IMR-90 (cell line): Measurements from ENCODE around the gene NDUFA3. TPM values are rescaled to one million over a fixed set of nuclear protein-coding genes. Genes with fewer than 3 reads are reported as not detected.

Experiments
- ATAC-seq: fragments of 200-7000 bp; cut with Tn5 transposase; 2 replicates; pipeline ENCODE4 v1.9.1; 2020; ENCODE audit warnings: low read depth, mild to moderate bottlenecking, moderate library complexity
- BruUV-seq: library from RNA; stranded (reverse); fragments of 400-500 nt; replicated peaks from 2 replicates; lab custom pipeline; 2021; lab: Mats Ljungman, UMichigan
- CTCF ChIA-PET: fragments of 300-600 bp; formaldehyde crosslinking; extraction: SDS; loops from one replicate; lab custom pipeline; 2021; ENCODE audit warnings: antibody characterized with exemption; lab: Yijun Ruan, JAX
- POLR2A ChIA-PET: fragments of 300-600 bp; sonication (Branson Sonifier 250); formaldehyde crosslinking; loops from one replicate; lab custom pipeline; 2022; ENCODE audit warnings: antibody characterized with exemption; ENCODE audit not compliant: unreplicated experiment; lab: Charles Lee
- DNase-seq: peaks from one replicate; pipeline ENCODE4 v3.0.0; 2013
- H2AFZ ChIP-seq: replicated peaks from 2 replicates; pipeline ENCODE3; 2013; ENCODE audit warnings: low read length, mild to moderate bottlenecking; ENCODE audit not compliant: poor library complexity
- H2AK5ac ChIP-seq: 2 replicates; pipeline ENCODE4 v1.6.1; 2013; ENCODE audit warnings: low read depth, low read length, inconsistent platforms
- H2AK9ac ChIP-seq: replicated peaks from 2 replicates; pipeline ENCODE3; 2013; ENCODE audit warnings: mild to moderate bottlenecking, low read depth, low read length, moderate library complexity; ENCODE audit not compliant: poor library complexity
- H2BK120ac ChIP-seq: 2 replicates; pipeline ENCODE4 v1.6.1; 2013; ENCODE audit warnings: low read depth, low read length, inconsistent platforms
- H2BK15ac ChIP-seq: 3 replicates; pipeline ENCODE4 v1.6.1; 2013; ENCODE audit warnings: low read depth, low read length, inconsistent platforms
- H2BK20ac ChIP-seq: 2 replicates; pipeline ENCODE4 v1.6.1; 2013; ENCODE audit warnings: low read depth, mild to moderate bottlenecking, inconsistent platforms, low read length, moderate library complexity
- H2BK5ac ChIP-seq: 2 replicates; pipeline ENCODE4 v1.6.1; 2013; ENCODE audit warnings: mild to moderate bottlenecking, low read depth, low read length, inconsistent platforms; ENCODE audit not compliant: poor library complexity, severe bottlenecking
- H3K14ac ChIP-seq: replicated peaks from 2 replicates; pipeline ENCODE4 v1.6.1; 2013; ENCODE audit warnings: low read depth, low read length, inconsistent platforms
- H3K18ac ChIP-seq: 2 replicates; pipeline ENCODE4 v1.6.1; 2013; ENCODE audit warnings: low read depth, low read length, control low read depth
- H3K23ac ChIP-seq: 2 replicates; pipeline ENCODE4 v1.6.1; 2013; ENCODE audit warnings: low read depth, low read length, inconsistent platforms
- H3K27ac ChIP-seq: 2 replicates; pipeline ENCODE4 v1.5.1; 2013; ENCODE audit warnings: mild to moderate bottlenecking, control low read depth, low read length; ENCODE audit not compliant: insufficient read depth
- H3K27me3 ChIP-seq: 2 replicates; pipeline ENCODE4 v1.6.1; 2013; ENCODE audit warnings: low read length; ENCODE audit not compliant: control insufficient read depth, insufficient read depth
- H3K36me3 ChIP-seq: 2 replicates; pipeline ENCODE4 v1.6.1; 2013; ENCODE audit warnings: low read length, mixed read lengths; ENCODE audit not compliant: control insufficient read depth, insufficient read depth
- H3K4ac ChIP-seq: 2 replicates; pipeline ENCODE4 v1.6.1; 2013; ENCODE audit warnings: low read depth, low read length, inconsistent platforms
- H3K4me1 ChIP-seq: 2 replicates; pipeline ENCODE4 v1.6.1; 2013; ENCODE audit warnings: low read length, mixed read lengths; ENCODE audit not compliant: control insufficient read depth, insufficient read depth
- H3K4me2 ChIP-seq: 2 replicates; pipeline ENCODE4 v1.6.1; 2013; ENCODE audit warnings: low read depth, mild to moderate bottlenecking, control low read depth, low read length, moderate library complexity
- H3K4me3 ChIP-seq: 2 replicates; pipeline ENCODE4 v1.5.1; 2013; ENCODE audit warnings: low read depth, mild to moderate bottlenecking, control low read depth, low read length, moderate library complexity; ENCODE audit not compliant: insufficient read depth
- H3K56ac ChIP-seq: 2 replicates; pipeline ENCODE4 v1.6.1; 2013; ENCODE audit warnings: low read length, inconsistent platforms; ENCODE audit not compliant: insufficient read depth; ENCODE audit errors: extremely low read depth
- H3K79me1 ChIP-seq, 2 experiments: 2 replicates each; pipeline ENCODE4 v1.6.1; 2013; ENCODE audit warnings: low read length in 2 of 2, inconsistent platforms in 1 of 2, low read depth in 1 of 2
- H3K9ac ChIP-seq: 2 replicates; pipeline ENCODE4 v1.6.1; 2013; ENCODE audit warnings: low read depth, low read length, control low read depth
- H3K9me1 ChIP-seq: 2 replicates; pipeline ENCODE4 v1.6.1; 2013; ENCODE audit warnings: low read length, inconsistent platforms; ENCODE audit not compliant: insufficient read depth
- H3K9me3 ChIP-seq: 2 replicates; pipeline ENCODE4 v1.6.1; 2013; ENCODE audit warnings: low read length; ENCODE audit not compliant: control insufficient read depth, insufficient read depth
- H4K20me1 ChIP-seq: 2 replicates; pipeline ENCODE4 v1.6.1; 2013; ENCODE audit warnings: low read length, inconsistent platforms; ENCODE audit not compliant: insufficient read depth
- H4K5ac ChIP-seq: 2 replicates; pipeline ENCODE4 v1.6.1; 2013; ENCODE audit warnings: mild to moderate bottlenecking, low read depth, low read length, control low read depth
- H4K8ac ChIP-seq, 2 experiments: 2 replicates each; pipeline ENCODE4 v1.6.1; 2013; ENCODE audit warnings: low read depth in 2 of 2, low read length in 2 of 2, control low read depth in 1 of 2, inconsistent platforms in 1 of 2
- H4K91ac ChIP-seq: 2 replicates; pipeline ENCODE4 v1.6.1; 2013; ENCODE audit warnings: low read depth, low read length, inconsistent platforms; ENCODE audit not compliant: insufficient read depth
- FOS ChIP-seq: fragments of 150-350 bp; IDR thresholded peaks from 2 replicates; pipeline ENCODE4 v1.6.1; 2016; ENCODE audit warnings: low read depth, low read length
- MAZ ChIP-seq: IDR thresholded peaks from 2 replicates; pipeline ENCODE4 v1.6.1; 2012; ENCODE audit warnings: low read depth, mild to moderate bottlenecking, low read length, improper control_type of control experiment, moderate library complexity, borderline replicate concordance
- MXI1 ChIP-seq: IDR thresholded peaks from 2 replicates; pipeline ENCODE4 v1.6.1; 2012; ENCODE audit warnings: low read depth, mild to moderate bottlenecking, low read length, moderate library complexity, borderline replicate concordance
- POLR2A ChIP-seq: IDR thresholded peaks from 2 replicates; pipeline ENCODE4 v1.6.1; 2012; ENCODE audit warnings: mild to moderate bottlenecking, low read depth, low read length
- RCOR1 ChIP-seq: IDR thresholded peaks from 2 replicates; pipeline ENCODE4 v1.6.1; 2012; ENCODE audit warnings: mild to moderate bottlenecking, low read length, improper control_type of control experiment; ENCODE audit not compliant: insufficient replicate concordance
- WGBS, 2 experiments: methylation state at CpG; one replicate each; pipeline versions ENCODE4 v1.1.5 to v1.1.7; 2013; ENCODE audit warnings: missing lambda C conversion rate in 2 of 2; ENCODE audit not compliant: insufficient read length in 1 of 2; ENCODE audit errors: extremely low coverage in 2 of 2; 5-methylcytosine and 5-hydroxymethylcytosine counted together
- dilution Hi-C: fragments of 300-500 bp; cut with HindIII; formaldehyde crosslinking; loops from one replicate; pipeline ENCODE4 v1.14.3; 2018; ENCODE audit warnings: low sequenced_read_pairs; ENCODE audit not compliant: unreplicated experiment
- in situ Hi-C: fragments of 300-500 bp; cut with MboI; formaldehyde crosslinking; loops from 3 replicates; pipeline ENCODE4 v1.14.3; 2019; ENCODE audit warnings: low sequenced_read_pairs, inconsistent platforms, mixed read lengths
- intact Hi-C: fragments of 100-400 bp; cut with micrococcal nuclease; formaldehyde crosslinking; loops from 2 replicates; pipeline ENCODE4 v1.10.0; 2022
- polyA plus RNA-seq, 3 experiments: library from polyadenylated mRNA; depleted of rRNA; stranded (reverse); fragments of >200 nt; gene quantifications; 2 replicates each; pipeline ENCODE4 v1.2.3, GENCODE V29; 2012; ENCODE audit warnings: low replicate concordance in 1 of 3
- total RNA-seq: library from RNA; depleted of rRNA; stranded (reverse); fragments of >200 nt; gene quantifications from 2 replicates; pipeline ENCODE4 v1.2.3, GENCODE V29; 2012

Gene NDUFA3
- total and polyA plus RNA-seq, 2 of the 4 experiments (the other 2 are of a cell fraction) = 7.9 to 85.0 TPM

GRCh38 chr19:54136864-54137698 is 34.4 kb downstream of the NDUFA3 start:
- H3K27ac ChIP-seq = no peak overlapping the region; the same call in 1 of the 2 replicates
- BruUV-seq = no TSS peak
- H3K9me1 ChIP-seq = peaks cover 16% of the 10 kb centered on the region
- no peak overlapping the region for H2BK5ac ChIP-seq
- H2BK15ac ChIP-seq = no peak overlapping the region
- ChIA-PET POLR2A (interaction anchor here (0.5 to 1.8 kb wide), 6 partner anchors 22 to 269 kb away, joined by 3 to 10 read pairs (median 4); partner anchors contain the start of genes LENG1, MYADM, PRPF31 and RPS9), CTCF (no interaction called here)
- ATAC-seq (peak; percentile 87), DNase-seq (peak; percentile 100)
- peaks cover 40% of the 10 kb centered on the region for H4K20me1 ChIP-seq
- intact Hi-C loops = loop anchor here (1.0 to 2.0 kb wide), 3 partner anchors 22 to 268 kb away; partner anchors contain the start of genes LENG1, PRPF31 and TFPT
- H3K4me2 ChIP-seq = peak overlapping the region; percentile 80
- H2AFZ ChIP-seq = peak overlapping the region; percentile 90
- TF ChIP-seq POLR2A (no peak), MXI1 (peak; percentile 26; the same call in 1 of the 2 replicates), MAZ (peak; percentile 59; the same call in 1 of the 2 replicates), RCOR1 (peak; percentile 81), FOS (peak; percentile 95)
- no peak overlapping the region for H4K8ac ChIP-seq
- no peaks in the 10 kb centered on the region for H3K9me3 ChIP-seq
- 0% methylated on average over 22 of the region's 46 CpGs; no CpG with 5 or more reads in 1 of the 2 experiments for WGBS, 2 experiments
- H2AK9ac ChIP-seq = peak overlapping the region; percentile 98
- dilution Hi-C loops = no loop called here
- no peak overlapping the region for H4K91ac ChIP-seq
- peaks cover 10% of the 10 kb centered on the region for H3K4me1 ChIP-seq
- H3K36me3 ChIP-seq = peaks cover 8% of the 10 kb centered on the region; the same call in 1 of the 2 replicates
- H4K5ac ChIP-seq = no peak overlapping the region
- peaks cover 0 to 37% of the 10 kb centered on the region in 2 experiments; a peak in 2 of 4 replicates for H3K79me1 ChIP-seq
- no peak overlapping the region for H3K18ac ChIP-seq
- in situ Hi-C loops = loop anchor here (25.0 kb wide), 1 partner anchor 1525 kb away; the partner anchor contains the start of gene U2AF2
- peak overlapping the region; percentile 49 for H3K4me3 ChIP-seq
- H3K27me3 ChIP-seq = no peaks in the 10 kb centered on the region
- no peak overlapping the region for H2BK20ac ChIP-seq
- no peak overlapping the region for H3K14ac ChIP-seq
- H3K9ac ChIP-seq = peak overlapping the region; percentile 38; the same call in 1 of the 2 replicates
- H3K4ac ChIP-seq = no peak overlapping the region
- no peak overlapping the region for H3K56ac ChIP-seq
- peak overlapping the region; percentile 45 for H3K23ac ChIP-seq
- no peak overlapping the region for H2BK120ac ChIP-seq
- H2AK5ac ChIP-seq = no peak overlapping the region
